ENCODE results near the gene FOXP3.

DNA sequence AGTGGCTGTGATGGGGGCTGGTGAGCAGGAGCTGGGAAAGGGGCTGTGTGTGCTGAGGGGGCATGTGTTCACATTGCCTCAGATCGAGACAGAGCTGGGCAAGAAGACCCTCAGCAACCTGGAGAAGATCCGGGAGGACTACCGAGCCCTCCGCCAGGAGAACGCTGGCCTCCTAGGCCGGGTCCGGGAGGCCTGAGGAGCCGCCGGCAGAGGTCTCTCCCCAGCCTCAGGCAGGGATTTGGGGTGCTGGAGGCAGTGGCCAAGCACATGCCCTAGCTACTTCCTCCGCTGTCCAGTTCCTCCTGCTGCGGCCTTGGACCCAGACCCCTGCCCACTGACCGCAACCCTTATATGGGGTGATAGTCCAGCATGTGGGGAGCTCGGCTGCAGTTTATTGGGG lies 14.4 kb downstream of the FOXP3 start:
- TF ChIP-seq POLR2A (IDR thresholded peaks at IDR 0.05), result no peak
- TF ChIP-seq, protein P1, sequence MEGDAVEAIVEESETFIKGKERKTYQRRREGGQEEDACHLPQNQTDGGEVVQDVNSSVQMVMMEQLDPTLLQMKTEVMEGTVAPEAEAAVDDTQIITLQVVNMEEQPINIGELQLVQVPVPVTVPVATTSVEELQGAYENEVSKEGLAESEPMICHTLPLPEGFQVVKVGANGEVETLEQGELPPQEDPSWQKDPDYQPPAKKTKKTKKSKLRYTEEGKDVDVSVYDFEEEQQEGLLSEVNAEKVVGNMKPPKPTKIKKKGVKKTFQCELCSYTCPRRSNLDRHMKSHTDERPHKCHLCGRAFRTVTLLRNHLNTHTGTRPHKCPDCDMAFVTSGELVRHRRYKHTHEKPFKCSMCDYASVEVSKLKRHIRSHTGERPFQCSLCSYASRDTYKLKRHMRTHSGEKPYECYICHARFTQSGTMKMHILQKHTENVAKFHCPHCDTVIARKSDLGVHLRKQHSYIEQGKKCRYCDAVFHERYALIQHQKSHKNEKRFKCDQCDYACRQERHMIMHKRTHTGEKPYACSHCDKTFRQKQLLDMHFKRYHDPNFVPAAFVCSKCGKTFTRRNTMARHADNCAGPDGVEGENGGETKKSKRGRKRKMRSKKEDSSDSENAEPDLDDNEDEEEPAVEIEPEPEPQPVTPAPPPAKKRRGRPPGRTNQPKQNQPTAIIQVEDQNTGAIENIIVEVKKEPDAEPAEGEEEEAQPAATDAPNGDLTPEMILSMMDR (IDR thresholded peaks at IDR 0.05), result no peak
